Thyroid gland (tissue), 4 donors: Measurements from ENCODE around the gene RAB41.

ENCODE experiments used
- CTCF ChIP-seq, 6 experiments: fragments of 200-600 bp in 3 of 6; fragments of 450-650 bp in 3 of 6; sonication (generic) in 3 of 6; IDR thresholded peaks; one replicate each; pipeline ENCODE4 v1.5.1; 2016 to 2019; ENCODE audit warnings: antibody characterized with exemption in 6 of 6, mild to moderate bottlenecking in 2 of 6, inconsistent platforms in 1 of 6, moderate library complexity in 1 of 6
- POLR2A ChIP-seq, 2 donors: fragments of 450-650 bp; IDR thresholded peaks; one replicate each; pipeline ENCODE4 v1.6.1; 2017; ENCODE audit warnings: antibody characterized with exemption in 2 of 2, mild to moderate bottlenecking in 2 of 2, moderate library complexity in 1 of 2

DNA sequence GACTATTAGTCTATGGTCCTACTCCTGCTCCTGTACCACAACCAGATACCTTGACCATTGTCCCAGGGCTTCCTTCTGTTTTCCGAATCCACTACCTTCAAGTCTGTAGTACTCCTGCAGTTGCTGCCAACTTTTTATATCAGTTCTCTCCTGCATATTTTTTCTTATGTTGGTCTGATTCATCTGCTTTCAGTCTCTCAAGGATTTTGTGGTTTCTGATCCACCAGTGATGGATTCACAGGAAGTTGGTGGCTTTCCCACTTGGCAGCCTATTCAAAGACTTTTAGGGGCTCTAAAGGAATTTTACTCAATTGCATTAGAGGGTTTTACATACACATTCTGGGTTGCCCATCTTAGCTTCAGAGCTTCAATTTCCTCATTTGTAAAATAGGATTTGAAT lies 31.5 kb downstream of the RAB41 start:
- no peak for TF ChIP-seq CTCF (IDR thresholded peaks at IDR 0.05)
- TF ChIP-seq POLR2A (IDR thresholded peaks at IDR 0.05) = no peak
